ENCODE results near the gene NCDN. TPM values are rescaled to one million over a fixed set of nuclear protein-coding genes. Genes with fewer than 3 reads are reported as not detected.

The NCDN gene
- total and polyA plus RNA-seq, 2 of the 8 experiments (the other 6 are each of a cell fraction or from before 2014, with no cell fraction given) = 26.2 to 35.4 TPM

DNA sequence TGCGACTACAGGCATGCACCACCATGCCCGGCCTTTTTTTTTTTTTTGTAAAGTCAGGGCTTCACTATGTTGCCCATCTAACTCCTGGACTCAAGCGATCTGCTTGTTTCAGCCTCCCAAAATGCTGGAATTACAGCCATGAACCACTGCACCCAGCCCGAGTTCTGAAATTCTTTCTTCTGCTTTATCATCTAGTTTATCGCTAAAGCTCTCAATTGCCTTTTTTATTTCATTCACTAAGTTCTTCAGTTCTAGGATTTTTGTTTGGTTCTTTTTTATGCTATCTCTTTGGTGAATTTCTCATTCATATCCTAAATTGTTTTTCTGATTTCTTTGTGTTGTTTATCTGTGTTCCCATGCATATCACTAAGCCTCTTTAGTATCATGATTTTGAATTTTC is 27.4 kb upstream of the NCDN start:
- no peak overlapping the region for H2BK5ac ChIP-seq (ENCODE audit: low read depth, low read length)
- H2BK15ac ChIP-seq (ENCODE audit: low read length) = no peak overlapping the region
- H4K20me1 ChIP-seq (replicated peaks in 1 of 2; ENCODE audit: control insufficient read depth in 1 of 2, insufficient read depth in 2 of 2, low read length in 2 of 2) = no peaks in the 10 kb centered on the region
- no peak overlapping the region for H3K27ac ChIP-seq (ENCODE audit: low read depth, low read length)
- no peak overlapping the region for H4K8ac ChIP-seq (ENCODE audit: extremely low read depth, insufficient read depth, low read length)
- no peak overlapping the region for H2BK20ac ChIP-seq (ENCODE audit: low read length)
- peaks cover 0 to 33% of the 10 kb centered on the region in 2 experiments; a peak in 2 of 4 replicates for H3K79me2 ChIP-seq (ENCODE audit: control insufficient read depth in 1 of 2, insufficient read depth in 2 of 2, low read length in 2 of 2)
- no peak overlapping the region for H3K4ac ChIP-seq (replicated peaks; ENCODE audit: insufficient read length, low read depth, low read length)
- no peak overlapping the region for H4K91ac ChIP-seq (replicated peaks; ENCODE audit: insufficient read length, low read length)
- no peak overlapping the region for H4K5ac ChIP-seq (ENCODE audit: insufficient read length, low read depth, low read length)
- H3K9ac ChIP-seq (replicated peaks in 1 of 4; ENCODE audit: extremely low read depth in 1 of 4, low read depth in 3 of 4, low read length in 3 of 4) = no peak overlapping the region
- no peak overlapping the region for H3K56ac ChIP-seq (replicated peaks; ENCODE audit: insufficient read length, low read depth, low read length)
- H3K18ac ChIP-seq (ENCODE audit: extremely low read depth, low read length) = no peak overlapping the region
- no peak overlapping the region for H2AK5ac ChIP-seq (ENCODE audit: low read depth, low read length)
- H3K14ac ChIP-seq (ENCODE audit: insufficient read length) = no peak overlapping the region
- no peak overlapping the region for H3K4me3 ChIP-seq (ENCODE audit: extremely low read depth in 1 of 4, insufficient read depth in 2 of 4, low read depth in 3 of 4, low read length in 4 of 4)
- H3K23me2 ChIP-seq (ENCODE audit: low read depth, low read length) = no peaks in the 10 kb centered on the region
- peaks cover 4 to 11% (median 6%) of the 10 kb centered on the region in 4 experiments; a peak in 6 of 8 replicates for H3K36me3 ChIP-seq (ENCODE audit: control insufficient read depth in 2 of 4, insufficient read depth in 4 of 4, low read length in 3 of 4)
- WGBS, 2 experiments (ENCODE audit: extremely low coverage in 1 of 2, insufficient coverage in 1 of 2, insufficient read length in 1 of 2, insufficient replicate concordance in 2 of 2, low coverage in 1 of 2, low lambda C conversion rate in 2 of 2, missing lambda C conversion rate in 1 of 2) = 76% methylated on average over 5 of the region's 5 CpGs; no CpG with 5 or more reads in 1 of the 2 experiments
- H2AFZ ChIP-seq (ENCODE audit: low read length) = no peak overlapping the region
- H3K4me2 ChIP-seq (ENCODE audit: insufficient read depth in 1 of 2, low read depth in 2 of 2, low read length in 2 of 2) = no peak overlapping the region
- CTCF ChIA-PET (ENCODE audit: partially characterized antibody) = interaction anchor here (1.6 kb wide), 1 partner anchor 86 kb away, joined by 3 read pairs; no protein-coding TSS in a partner anchor
- H3K4me1 ChIP-seq (replicated peaks in 1 of 4; ENCODE audit: control insufficient read depth in 3 of 4, insufficient read depth in 4 of 4, low read length in 3 of 4) = no peaks in the 10 kb centered on the region; a peak in 2 of 7 replicates
- DNase-seq (ENCODE audit: low read depth in 1 of 2, low spot score in 2 of 2) (no peak), FAIRE-seq (no peak)
- TF ChIP-seq ASH2L (IDR thresholded peaks at IDR 0.05; ENCODE audit: low read length) = no peak
- no peak for TF ChIP-seq BACH1 (IDR thresholded peaks at IDR 0.05; ENCODE audit: low read length)
- peaks cover 0 to 3% of the 10 kb centered on the region in 2 experiments; a peak in 1 of 4 replicates for H3K9me3 ChIP-seq (ENCODE audit: insufficient read depth in 2 of 2, low read depth in 1 of 2, low read length in 1 of 2)
- H2BK12ac ChIP-seq (ENCODE audit: low read depth, low read length) = no peak overlapping the region
- POLR2A ChIA-PET (ENCODE audit: partially characterized antibody) = no interaction called here
- H3K23ac ChIP-seq (ENCODE audit: insufficient read length) = no peak overlapping the region
- peaks cover 5% of the 10 kb centered on the region for H3K79me1 ChIP-seq (ENCODE audit: low read depth, low read length)
- H3K27me3 ChIP-seq (replicated peaks in 1 of 4; ENCODE audit: control insufficient read depth in 3 of 4, extremely low read depth in 1 of 4, insufficient read depth in 3 of 4, low read length in 3 of 4) = no peaks in the 10 kb centered on the region
- no peak overlapping the region for H2BK120ac ChIP-seq (replicated peaks; ENCODE audit: low read depth, low read length)

Measured in H1 (cell line).